ENCODE results near the gene CUL1. TPM values are rescaled to one million over a fixed set of nuclear protein-coding genes. Genes with fewer than 3 reads are reported as not detected.

CUL1 gene
- total and polyA plus RNA-seq, 11 donors = 17.5 to 58.3 (median 43.6) TPM

- ATAC-seq = no peak
- Histone ChIP-seq H3K9me3 (no peaks in the 10 kb centered on the region), H3K27ac (no peak overlapping the region), H3K27me3 (no peaks in the 10 kb centered on the region), H3K36me3 (peaks cover 0 to 89% (median 67%) of the 10 kb centered on the region in 9 donors), H3K4me3 (no peak overlapping the region), H3K4me1 (no peaks in the 10 kb centered on the region)
- intact Hi-C loops (cut with DNase I) = no loop called here
- TF ChIP-seq POLR2A (IDR thresholded peaks at IDR 0.05) (no peak), CTCF (IDR thresholded peaks at IDR 0.05) (no peak)
- DNase-seq = no peak
- 81 to 86% (median 84%) methylated on average over 10 of the region's 10 CpGs for WGBS, 4 donors
These were observed 101.3 kb downstream of the CUL1 start for GRCh38 chr7:148799893-148800555.

- DNase-seq = no peak
- intact Hi-C loops (cut with DNase I) = no loop called here
- no peak overlapping the region for H3K27ac ChIP-seq
These were observed 102.0 kb downstream of the CUL1 start for GRCh38 chr7:148800677-148801076.

GRCh38 chr7:148802101-148802493 is 103.4 kb downstream of the CUL1 start:
- Histone ChIP-seq H3K27ac (no peak overlapping the region), H3K36me3 (peaks cover 0 to 88% (median 59%) of the 10 kb centered on the region in 9 donors), H3K4me1 (no peaks in the 10 kb centered on the region), H3K9me3 (no peaks in the 10 kb centered on the region), H3K4me3 (no peak overlapping the region), H3K27me3 (no peaks in the 10 kb centered on the region)
- TF ChIP-seq POLR2A (IDR thresholded peaks at IDR 0.05) (no peak), CTCF (IDR thresholded peaks at IDR 0.05) (no peak)
- DNase-seq (no peak), ATAC-seq (peak in 2 of 4 donors; percentile 16)
- intact Hi-C loops (cut with DNase I) = no loop called here
- 86 to 97% (median 91%) methylated on average over 10 of the region's 10 CpGs for WGBS, 4 donors

More at GRCh38 chr7:148800677-148801076, 102.0 kb downstream of the CUL1 start:
- Histone ChIP-seq H3K4me3 (no peak overlapping the region), H3K27me3 (no peaks in the 10 kb centered on the region), H3K36me3 (peaks cover 0 to 89% (median 67%) of the 10 kb centered on the region in 9 donors), H3K9me3 (no peaks in the 10 kb centered on the region), H3K4me1 (no peaks in the 10 kb centered on the region)
- ATAC-seq = no peak
- TF ChIP-seq CTCF (IDR thresholded peaks at IDR 0.05) (no peak), POLR2A (IDR thresholded peaks at IDR 0.05) (no peak)
- WGBS, 4 donors = 89 to 94% (median 92%) methylated on average over 13 of the region's 13 CpGs

- Histone ChIP-seq H3K36me3 (peaks cover 0 to 85% (median 53%) of the 10 kb centered on the region in 9 donors), H3K4me1 (no peaks in the 10 kb centered on the region), H3K4me3 (no peak overlapping the region), H3K27ac (no peak overlapping the region), H3K9me3 (no peaks in the 10 kb centered on the region), H3K27me3 (no peaks in the 10 kb centered on the region)
- no peak for DNase-seq
- no peak for ATAC-seq
- 93 to 96% (median 95%) methylated on average over 5 of the region's 5 CpGs for WGBS, 4 donors
- intact Hi-C loops (cut with DNase I) = no loop called here
- TF ChIP-seq POLR2A (IDR thresholded peaks at IDR 0.05) (no peak), CTCF (IDR thresholded peaks at IDR 0.05) (no peak)
These were observed 104.4 kb downstream of the CUL1 start for GRCh38 chr7:148803094-148803493.
